BLaER1 treated with 17β-estradiol and CSF1 and Interleukin-3, amounts not matched to agents 10 nM and 100 nM (cell line): ENCODE data around the gene TEDDM1.
A peak's percentile ranks its signal among the peaks of the same experiment; 100 is the strongest.

Experiments
- H3K27ac ChIP-seq, 11 experiments: shearing (Covaris generic); formaldehyde crosslinking; 2 replicates each; pipeline ENCODE4 v1.8.1; 2022
- H3K27me3 ChIP-seq, 11 experiments: shearing (Covaris generic); formaldehyde crosslinking; 2 replicates each; pipeline ENCODE4 v1.8.1; 2022
- H3K36me3 ChIP-seq, 11 experiments: shearing (Covaris generic); formaldehyde crosslinking; 2 replicates each; pipeline ENCODE4 v1.8.1; 2022
- H3K4me1 ChIP-seq, 10 experiments: shearing (Covaris generic); formaldehyde crosslinking; 2 replicates each; pipeline ENCODE4 v1.8.1; 2022
- H3K4me2 ChIP-seq, 11 experiments: shearing (Covaris generic); formaldehyde crosslinking; 2 replicates each; pipeline ENCODE4 v1.8.1; 2022
- H3K4me3 ChIP-seq, 10 experiments: shearing (Covaris generic); formaldehyde crosslinking; 2 replicates each; pipeline ENCODE4 v1.8.1; 2022
- H3K9ac ChIP-seq, 11 experiments: shearing (Covaris generic); formaldehyde crosslinking; 2 replicates each; pipeline ENCODE4 v1.8.1; 2022
- H3K9me3 ChIP-seq, 11 experiments: shearing (Covaris generic); formaldehyde crosslinking; replicated peaks in 1 of 11; 2 replicates each; pipeline ENCODE4 v1.8.1; 2022
- H4K20me1 ChIP-seq, 11 experiments: shearing (Covaris generic); formaldehyde crosslinking; 2 replicates each; pipeline ENCODE4 v1.8.1; 2022
- Cebpa-rat ChIP-seq, 11 experiments: shearing (Covaris generic); IDR thresholded peaks; 2 replicates each; pipeline ENCODE4 v1.8.1; 2022

TEDDM1 gene

GRCh38 chr1:182410620-182411273 is 10.3 kb upstream of the TEDDM1 start:
- H3K9me3 ChIP-seq: peaks cover 0 to 3% (median 2%) of the 10 kb centered on the region in 11 experiments; a peak in 7 of 22 replicates
- H3K9ac ChIP-seq: no peak overlapping the region
- H3K4me3 ChIP-seq: no peak overlapping the region
- H3K4me1 ChIP-seq: peaks cover 0 to 33% (median 25%) of the 10 kb centered on the region in 10 experiments; a peak in 16 of 20 replicates
- no peaks in the 10 kb centered on the region for H3K27me3 ChIP-seq
- H3K4me2 ChIP-seq: 0 out of 22 replicates have a peak overlapping the region, but pooled peaks of 1 of the 11 experiments have one; percentile 8
- H3K36me3 ChIP-seq: no peaks in the 10 kb centered on the region
- no peak overlapping the region for H3K27ac ChIP-seq
- no peak for TF ChIP-seq Cebpa-rat (IDR thresholded peaks at IDR 0.05)
- no peaks in the 10 kb centered on the region for H4K20me1 ChIP-seq

DNA sequence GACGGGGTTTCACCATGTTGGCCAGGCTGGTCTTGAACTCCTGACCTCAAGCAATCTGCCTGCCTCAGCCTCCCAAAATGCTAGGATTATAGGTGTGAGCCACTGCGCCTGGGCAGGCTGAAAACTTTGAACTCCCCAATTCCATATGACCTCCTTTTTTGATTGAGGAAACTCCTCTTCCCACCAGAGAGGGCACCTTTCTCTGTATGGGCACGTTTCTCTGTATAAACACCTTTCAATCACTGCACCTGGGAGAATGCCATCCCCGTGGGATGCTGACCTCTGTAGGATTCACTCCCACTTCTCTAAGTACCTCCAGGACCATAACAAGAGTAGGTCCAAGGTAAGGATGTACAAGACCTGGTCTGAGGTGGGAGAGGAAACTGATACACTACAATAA is 9.7 kb upstream of the TEDDM1 start:
- H3K9me3 ChIP-seq: peaks cover 6 to 9% (median 6%) of the 10 kb centered on the region in 11 experiments; a peak in 13 of 22 replicates
- H3K9ac ChIP-seq: no peak overlapping the region
- H3K36me3 ChIP-seq: no peaks in the 10 kb centered on the region
- H3K4me2 ChIP-seq: no peak overlapping the region
- no peak overlapping the region for H3K4me3 ChIP-seq
- no peak overlapping the region for H3K27ac ChIP-seq
- no peak for TF ChIP-seq Cebpa-rat (IDR thresholded peaks at IDR 0.05)
- peaks cover 0 to 33% (median 25%) of the 10 kb centered on the region in 10 experiments; a peak in 16 of 20 replicates for H3K4me1 ChIP-seq
- no peaks in the 10 kb centered on the region for H3K27me3 ChIP-seq
- no peaks in the 10 kb centered on the region for H4K20me1 ChIP-seq

- Histone ChIP-seq H3K27me3 (no peaks in the 10 kb centered on the region), H3K4me2 (peak overlapping the region in 9 of 11 experiments; percentile 43 to 71 (median 65); a peak in 18 of 22 replicates), H3K4me3 (no peak overlapping the region), H4K20me1 (no peaks in the 10 kb centered on the region), H3K9ac (no peak overlapping the region), H3K27ac (peak overlapping the region in 1 of 11 experiments; percentile 3; a peak in 2 of 22 replicates), H3K4me1 (peaks cover 0 to 33% (median 25%) of the 10 kb centered on the region in 10 experiments; a peak in 16 of 20 replicates), H3K36me3 (no peaks in the 10 kb centered on the region), H3K9me3 (peaks cover 6 to 10% (median 7%) of the 10 kb centered on the region in 11 experiments; a peak in 13 of 22 replicates)
- no peak for TF ChIP-seq Cebpa-rat (IDR thresholded peaks at IDR 0.05)
These were observed 8.1 kb upstream of the TEDDM1 start for GRCh38 chr1:182408435-182409075.

DNA sequence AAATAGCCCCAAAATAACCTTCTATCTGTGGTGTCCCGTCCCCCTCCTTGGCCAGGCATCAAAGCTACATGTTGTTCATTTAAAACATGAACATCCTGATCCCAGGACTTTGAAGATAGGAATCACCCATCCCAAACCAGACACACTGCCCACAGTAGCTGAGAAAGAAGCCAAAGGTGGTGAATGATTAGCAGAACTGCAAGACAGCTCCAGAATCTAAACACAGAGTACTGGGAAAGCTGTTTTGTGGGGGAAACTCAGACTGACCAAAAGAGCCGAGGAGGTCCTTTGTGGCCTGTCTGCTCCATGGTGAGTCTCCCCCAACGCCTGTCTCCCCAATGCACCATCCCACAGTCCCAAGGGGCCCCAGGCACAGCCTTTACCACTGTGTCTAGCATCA is 7.3 kb upstream of the TEDDM1 start:
- Histone ChIP-seq H3K4me3 (no peak overlapping the region), H3K4me1 (peaks cover 0 to 33% (median 25%) of the 10 kb centered on the region in 10 experiments; a peak in 16 of 20 replicates), H3K27ac (no peak overlapping the region), H3K9ac (0 out of 22 replicates have a peak overlapping the region, but pooled peaks of 1 of the 11 experiments have one; percentile 4), H3K27me3 (no peaks in the 10 kb centered on the region), H3K36me3 (no peaks in the 10 kb centered on the region), H4K20me1 (no peaks in the 10 kb centered on the region), H3K4me2 (peak overlapping the region in 10 of 11 experiments; percentile 18 to 71 (median 63); a peak in 17 of 22 replicates), H3K9me3 (peaks cover 6 to 10% (median 7%) of the 10 kb centered on the region in 11 experiments; a peak in 13 of 22 replicates)
- no peak for TF ChIP-seq Cebpa-rat (IDR thresholded peaks at IDR 0.05)

GRCh38 chr1:182406012-182406411 is 5.5 kb upstream of the TEDDM1 start:
- Histone ChIP-seq H3K9me3 (peaks cover 6 to 10% (median 7%) of the 10 kb centered on the region in 11 experiments; a peak in 13 of 22 replicates), H4K20me1 (no peaks in the 10 kb centered on the region), H3K4me1 (peaks cover 0 to 32% (median 25%) of the 10 kb centered on the region in 10 experiments; a peak in 16 of 20 replicates), H3K4me2 (no peak overlapping the region), H3K27ac (no peak overlapping the region), H3K9ac (no peak overlapping the region), H3K4me3 (no peak overlapping the region), H3K36me3 (no peaks in the 10 kb centered on the region), H3K27me3 (no peaks in the 10 kb centered on the region)
- TF ChIP-seq Cebpa-rat (IDR thresholded peaks at IDR 0.05): no peak

DNA sequence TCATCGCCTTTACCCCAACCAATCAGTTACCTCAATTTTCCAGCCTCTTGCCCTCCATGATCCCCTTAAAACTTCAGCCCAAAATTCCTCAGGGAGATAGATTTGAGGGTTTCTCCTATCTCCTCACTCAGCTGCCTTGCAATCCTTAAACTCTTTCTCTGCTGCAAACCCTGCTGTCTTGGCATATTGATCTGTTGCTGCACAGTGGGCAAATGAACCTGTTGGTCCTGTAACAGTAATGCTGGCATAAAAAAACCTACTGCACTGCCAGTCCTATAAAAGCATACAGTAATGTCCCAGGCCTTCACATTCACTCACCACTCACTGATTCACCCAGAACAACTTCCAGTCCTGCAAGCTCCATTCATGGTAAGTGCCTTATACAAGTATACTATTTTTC is 5.1 kb upstream of the TEDDM1 start:
- no peak overlapping the region for H3K9ac ChIP-seq
- H3K4me2 ChIP-seq: no peak overlapping the region
- H3K9me3 ChIP-seq: peaks cover 6 to 10% (median 7%) of the 10 kb centered on the region in 11 experiments; a peak in 13 of 22 replicates
- no peak for TF ChIP-seq Cebpa-rat (IDR thresholded peaks at IDR 0.05)
- no peak overlapping the region for H3K4me3 ChIP-seq
- no peaks in the 10 kb centered on the region for H3K27me3 ChIP-seq
- H4K20me1 ChIP-seq: no peaks in the 10 kb centered on the region
- H3K27ac ChIP-seq: no peak overlapping the region
- H3K36me3 ChIP-seq: no peaks in the 10 kb centered on the region
- peaks cover 0 to 28% (median 25%) of the 10 kb centered on the region in 10 experiments; a peak in 16 of 20 replicates for H3K4me1 ChIP-seq

- Histone ChIP-seq H3K27ac (no peak overlapping the region), H3K9me3 (peaks cover 6 to 10% (median 7%) of the 10 kb centered on the region in 11 experiments; a peak in 13 of 22 replicates), H3K36me3 (no peaks in the 10 kb centered on the region), H4K20me1 (no peaks in the 10 kb centered on the region), H3K4me1 (peaks cover 0 to 27% (median 25%) of the 10 kb centered on the region in 10 experiments; a peak in 16 of 20 replicates), H3K27me3 (no peaks in the 10 kb centered on the region), H3K4me2 (no peak overlapping the region), H3K4me3 (no peak overlapping the region), H3K9ac (no peak overlapping the region)
- TF ChIP-seq Cebpa-rat (IDR thresholded peaks at IDR 0.05): no peak
These were observed 4.3 kb upstream of the TEDDM1 start for GRCh38 chr1:182404781-182405180.

DNA sequence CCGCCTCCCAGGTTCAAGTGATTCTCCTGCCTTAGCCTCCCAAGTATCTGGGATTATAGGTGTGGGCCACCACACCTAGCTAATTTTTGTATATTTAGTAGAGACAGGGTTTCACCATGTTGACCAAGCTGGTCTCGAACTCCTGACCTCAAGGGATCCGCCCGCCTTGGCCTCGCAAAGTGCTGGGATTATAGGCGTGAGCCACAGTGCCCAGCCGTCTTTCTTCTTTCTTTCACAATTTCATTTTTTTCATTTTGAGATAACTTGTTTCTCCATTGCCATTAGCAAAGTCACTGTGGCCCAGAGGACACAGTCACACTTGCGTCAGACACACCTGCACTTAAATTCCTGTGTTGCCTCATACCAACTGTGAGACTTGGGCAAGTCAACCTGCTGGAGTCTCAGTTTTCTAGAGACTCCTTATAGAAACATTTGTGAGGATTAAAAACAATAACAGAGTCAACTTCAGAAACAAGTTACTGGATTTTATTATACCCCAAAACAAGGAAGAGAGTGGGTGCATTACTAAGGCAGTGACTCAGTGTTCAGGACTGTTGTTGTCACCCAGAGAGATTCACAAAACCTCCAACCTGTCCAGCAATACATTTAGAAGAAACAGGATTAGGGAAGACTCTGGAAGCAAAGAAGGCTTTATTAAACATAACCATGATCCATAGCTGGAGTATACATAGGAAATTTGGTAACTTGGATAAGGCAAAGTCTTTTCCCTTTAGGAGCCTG is 2.6 kb downstream of the TEDDM1 start:
- peaks cover 23 to 53% (median 37%) of the 10 kb centered on the region in 10 experiments for H3K4me1 ChIP-seq
- peak overlapping the region in 1 of 11 experiments; percentile 53; a peak in 2 of 22 replicates for H3K27ac ChIP-seq
- H3K4me3 ChIP-seq: no peak overlapping the region
- H3K36me3 ChIP-seq: no peaks in the 10 kb centered on the region
- H3K4me2 ChIP-seq: peak overlapping the region in 8 of 11 experiments; percentile 4 to 76 (median 53); a peak in 10 of 22 replicates
- H3K27me3 ChIP-seq: no peaks in the 10 kb centered on the region
- no peak for TF ChIP-seq Cebpa-rat (IDR thresholded peaks at IDR 0.05)
- H4K20me1 ChIP-seq: no peaks in the 10 kb centered on the region
- H3K9ac ChIP-seq: peak overlapping the region in 6 of 11 experiments; percentile 17 to 64 (median 30); a peak in 5 of 22 replicates
- H3K9me3 ChIP-seq: no peaks in the 10 kb centered on the region
